ENCODE results near the gene ALG9. TPM values are rescaled to one million over a fixed set of nuclear protein-coding genes. Genes with fewer than 3 reads are reported as not detected.
A peak's percentile ranks its signal among the peaks of the same experiment; 100 is the strongest.

ALG9 gene
- polyA plus RNA-seq, 6 donors from 2014 or later: 12.7 to 36.5 (median 14.9) TPM

DNA sequence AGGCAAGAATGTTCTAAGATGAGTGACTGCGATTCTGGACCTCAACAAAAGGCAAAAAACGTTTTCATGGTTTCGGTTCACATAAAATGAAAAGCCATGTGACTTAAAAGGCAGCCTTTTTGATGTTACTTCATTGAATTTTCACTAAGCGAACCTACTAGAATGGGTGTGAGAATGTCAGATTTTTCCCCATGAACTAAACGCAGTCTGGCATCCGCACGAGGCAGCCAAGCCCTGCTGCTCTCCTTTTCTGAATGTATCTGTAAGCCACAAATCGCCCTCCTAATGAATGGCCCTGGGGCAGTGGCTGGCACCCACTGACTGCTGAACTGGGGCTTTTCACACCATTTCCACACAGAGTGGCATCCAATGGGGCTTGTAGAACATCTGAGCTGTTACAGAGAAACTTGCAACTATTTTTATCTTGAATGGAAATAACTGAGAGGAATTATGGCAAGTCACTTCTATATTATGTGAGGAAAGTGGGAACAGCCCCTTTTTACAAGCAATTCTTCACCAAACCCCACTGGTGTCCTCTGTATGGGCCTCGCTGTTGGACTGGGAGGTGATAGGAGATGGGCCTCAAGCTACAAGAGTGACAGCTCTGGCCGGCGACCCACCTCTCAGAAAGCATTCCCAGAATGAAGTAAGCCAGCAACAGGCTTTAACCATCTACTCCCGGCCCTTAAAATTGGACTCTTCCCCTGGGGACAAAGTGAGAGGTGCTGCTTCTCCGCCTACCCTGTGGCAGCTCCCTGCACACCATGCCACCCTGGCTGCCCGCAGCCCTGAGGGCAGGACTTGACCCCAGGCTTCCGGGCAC, 134.5 kb downstream of the ALG9 start:
- DNase-seq (no peak), ATAC-seq (ENCODE audit: low read depth in 2 of 2) (no peak)
- Mint-ChIP-seq H3K27me3 (no peaks in the 10 kb centered on the region), H3K36me3 (peaks cover 9 to 24% of the 10 kb centered on the region in 2 donors), H3K27ac (peak overlapping the region in 3 of 6 donors; percentile 36 to 86 (median 68)), H3K4me1 (peaks cover 0 to 7% (median 5%) of the 10 kb centered on the region in 3 donors), H3K9me3 (no peaks in the 10 kb centered on the region), H3K4me3 (peak overlapping the region in 1 of 8 donors; percentile 16)

Other genes with a start within 250 kb of the ALG9 start
- gene PPP2R1B, start 105.2 kb downstream of the ALG9 start, polyA plus RNA-seq (ENCODE audit: low read depth in 6 of 6): 10 to 100 TPM; 14.8 to 23.0 (median 18.6) TPM
- gene FDXACB1, start 7.6 kb upstream of the ALG9 start, polyA plus RNA-seq (ENCODE audit: low read depth in 6 of 6): 10 to 100 TPM in 1 of 6 donors, 1 to 10 TPM in 5; 3.0 to 10.6 (median 6.0) TPM
- gene CFAP68, start 8.0 kb upstream of the ALG9 start, polyA plus RNA-seq (ENCODE audit: low read depth in 6 of 6): 10 to 100 TPM; 14.3 to 28.3 (median 18.5) TPM
- gene CRYAB, start 40.2 kb upstream of the ALG9 start, polyA plus RNA-seq (ENCODE audit: low read depth in 6 of 6): not detected
- not detected for gene HSPB2, start 41.2 kb upstream of the ALG9 start, polyA plus RNA-seq (ENCODE audit: low read depth in 6 of 6)
- not detected for gene C11orf52, start 47.3 kb upstream of the ALG9 start, polyA plus RNA-seq (ENCODE audit: low read depth in 6 of 6)
- gene DIXDC1, start 65.8 kb upstream of the ALG9 start, polyA plus RNA-seq (ENCODE audit: low read depth in 6 of 6): under 1 TPM in 3 of 6 donors, not detected in 3; 0.11 to 0.43 (median 0.13) TPM
- 10 to 100 TPM; 24.6 to 38.8 (median 28.0) TPM for gene DLAT, start 153.8 kb upstream of the ALG9 start, polyA plus RNA-seq (ENCODE audit: low read depth in 6 of 6)
- gene PIH1D2, start 202.4 kb upstream of the ALG9 start, polyA plus RNA-seq (ENCODE audit: low read depth in 6 of 6): not detected
- gene NKAPD1, start 202.7 kb upstream of the ALG9 start, polyA plus RNA-seq (ENCODE audit: low read depth in 6 of 6): 10 to 100 TPM in 4 of 6 donors, 1 to 10 TPM in 2; 3.7 to 18.6 (median 10.7) TPM
- gene TIMM8B, start 215.2 kb upstream of the ALG9 start, polyA plus RNA-seq (ENCODE audit: low read depth in 6 of 6): 10 to 100 TPM; 47.0 to 77.1 (median 53.3) TPM
- gene SDHD, start 215.3 kb upstream of the ALG9 start, polyA plus RNA-seq (ENCODE audit: low read depth in 6 of 6): 100 to 1,000 TPM; 140 to 196 (median 168) TPM